ENCODE results near the gene GPAT2. TPM values are rescaled to one million over a fixed set of nuclear protein-coding genes. Genes with fewer than 3 reads are reported as not detected.

GPAT2 gene
- total and polyA plus RNA-seq, 2 of the 8 experiments (the other 6 are each of a cell fraction or from before 2014, with no cell fraction given): 0.26 to 0.63 TPM

GRCh38 chr2:96073170-96073775 lies 38.6 kb upstream of the GPAT2 start:
- Histone ChIP-seq H3K18ac (ENCODE audit: extremely low read depth, low read length) (no peak overlapping the region), H3K56ac (replicated peaks; ENCODE audit: insufficient read length, low read depth, low read length) (no peak overlapping the region), H2BK12ac (ENCODE audit: low read depth, low read length) (no peak overlapping the region), H3K79me2 (ENCODE audit: control insufficient read depth in 1 of 2, insufficient read depth in 2 of 2, low read length in 2 of 2) (no peaks in the 10 kb centered on the region), H3K23me2 (ENCODE audit: low read depth, low read length) (no peaks in the 10 kb centered on the region), H4K20me1 (replicated peaks in 1 of 2; ENCODE audit: control insufficient read depth in 1 of 2, insufficient read depth in 2 of 2, low read length in 2 of 2) (no peaks in the 10 kb centered on the region), H3K4ac (replicated peaks; ENCODE audit: insufficient read length, low read depth, low read length) (no peak overlapping the region), H2AFZ (ENCODE audit: low read length) (no peak overlapping the region), H3K14ac (ENCODE audit: insufficient read length) (no peak overlapping the region), H2BK5ac (ENCODE audit: low read depth, low read length) (no peak overlapping the region), H4K8ac (ENCODE audit: extremely low read depth, insufficient read depth, low read length) (no peak overlapping the region; the same call in 1 of the 2 replicates), H2AK5ac (ENCODE audit: low read depth, low read length) (no peak overlapping the region), H3K4me3 (ENCODE audit: extremely low read depth in 1 of 4, insufficient read depth in 2 of 4, low read depth in 3 of 4, low read length in 4 of 4) (no peak overlapping the region), H3K23ac (ENCODE audit: insufficient read length) (no peak overlapping the region), H4K5ac (ENCODE audit: insufficient read length, low read depth, low read length) (no peak overlapping the region), H3K79me1 (ENCODE audit: low read depth, low read length) (no peaks in the 10 kb centered on the region), H3K27ac (ENCODE audit: low read depth, low read length) (no peak overlapping the region), H3K9ac (replicated peaks in 1 of 4; ENCODE audit: extremely low read depth in 1 of 4, low read depth in 3 of 4, low read length in 3 of 4) (no peak overlapping the region), H4K91ac (replicated peaks; ENCODE audit: insufficient read length, low read length) (no peak overlapping the region), H3K9me3 (ENCODE audit: insufficient read depth in 2 of 2, low read depth in 1 of 2, low read length in 1 of 2) (no peaks in the 10 kb centered on the region), H2BK15ac (ENCODE audit: low read length) (no peak overlapping the region), H3K4me2 (ENCODE audit: insufficient read depth in 1 of 2, low read depth in 2 of 2, low read length in 2 of 2) (no peak overlapping the region), H2BK120ac (replicated peaks; ENCODE audit: low read depth, low read length) (no peak overlapping the region), H3K27me3 (replicated peaks in 1 of 4; ENCODE audit: control insufficient read depth in 3 of 4, extremely low read depth in 1 of 4, insufficient read depth in 3 of 4, low read length in 3 of 4) (no peaks in the 10 kb centered on the region), H3K4me1 (replicated peaks in 1 of 4; ENCODE audit: control insufficient read depth in 3 of 4, insufficient read depth in 4 of 4, low read length in 3 of 4) (peaks cover 0 to under 1% (median 0%) of the 10 kb centered on the region in 4 experiments; a peak in 1 of 7 replicates), H2BK20ac (ENCODE audit: low read length) (no peak overlapping the region), H3K36me3 (ENCODE audit: control insufficient read depth in 2 of 4, insufficient read depth in 4 of 4, low read length in 3 of 4) (no peaks in the 10 kb centered on the region)
- no peak for FAIRE-seq
- ChIA-PET CTCF (ENCODE audit: partially characterized antibody) (interaction anchor here (0.8 to 1.8 kb wide), 5 partner anchors 10 to 101 kb away, joined by 3 to 9 read pairs (median 4); no protein-coding TSS in a partner anchor), POLR2A (ENCODE audit: partially characterized antibody) (no interaction called here)
- WGBS, 2 experiments (ENCODE audit: extremely low coverage in 1 of 2, insufficient coverage in 1 of 2, insufficient read length in 1 of 2, insufficient replicate concordance in 2 of 2, low coverage in 1 of 2, low lambda C conversion rate in 2 of 2, missing lambda C conversion rate in 1 of 2): 77% methylated on average over 7 of the region's 7 CpGs; no CpG with 5 or more reads in 1 of the 2 experiments
- no peak for TF ChIP-seq CEBPB (IDR thresholded peaks at IDR 0.05; ENCODE audit: low read depth, low read length)
- TF ChIP-seq EP300 (IDR thresholded peaks at IDR 0.05; ENCODE audit: borderline replicate concordance in 1 of 2, low read depth in 2 of 2, low read length in 2 of 2): no peak
- no peak for TF ChIP-seq POLR2A (IDR thresholded peaks at IDR 0.05; ENCODE audit: control extremely low read depth in 1 of 2, low read depth in 2 of 2, low read length in 2 of 2)
- no peak for TF ChIP-seq SP2 (IDR thresholded peaks at IDR 0.05; ENCODE audit: low read length)
- TF ChIP-seq YY1 (IDR thresholded peaks at IDR 0.05; ENCODE audit: low read depth, low read length): no peak
- TF ChIP-seq JUN (IDR thresholded peaks at IDR 0.05; ENCODE audit: low read depth, low read length): no peak
- TF ChIP-seq ASH2L (IDR thresholded peaks at IDR 0.05; ENCODE audit: low read length): no peak
- TF ChIP-seq GABPA (IDR thresholded peaks at IDR 0.05; ENCODE audit: borderline replicate concordance, insufficient read depth, low read length): no peak
- no peak for TF ChIP-seq KDM4A (IDR thresholded peaks at IDR 0.05; ENCODE audit: low read depth, low read length, severe bottlenecking)
- no peak for DNase-seq (ENCODE audit: low read depth in 1 of 2, low spot score in 2 of 2)
